ENCODE measurements around the gene HOXC5.

DNA sequence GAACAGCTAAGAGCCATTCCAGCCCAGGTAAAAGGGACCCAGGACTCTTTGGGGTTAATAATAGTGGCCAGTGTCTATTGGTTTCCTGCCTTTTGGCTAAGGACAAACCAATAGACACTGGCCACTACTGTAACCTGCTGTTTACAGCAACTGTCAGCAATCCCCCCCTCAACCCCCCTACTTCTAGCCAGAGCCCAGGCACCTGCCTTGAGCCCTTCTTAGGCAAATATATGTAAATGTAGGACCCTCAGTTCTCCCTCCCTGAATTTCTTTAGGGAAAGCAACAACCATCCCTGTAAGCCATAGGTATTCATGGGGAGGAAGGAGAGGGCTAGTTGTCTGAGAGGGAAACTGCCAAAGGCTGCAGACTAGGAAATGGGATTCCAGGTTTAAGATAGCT lies 43.1 kb downstream of the HOXC5 start:
- TF ChIP-seq, protein P1, sequence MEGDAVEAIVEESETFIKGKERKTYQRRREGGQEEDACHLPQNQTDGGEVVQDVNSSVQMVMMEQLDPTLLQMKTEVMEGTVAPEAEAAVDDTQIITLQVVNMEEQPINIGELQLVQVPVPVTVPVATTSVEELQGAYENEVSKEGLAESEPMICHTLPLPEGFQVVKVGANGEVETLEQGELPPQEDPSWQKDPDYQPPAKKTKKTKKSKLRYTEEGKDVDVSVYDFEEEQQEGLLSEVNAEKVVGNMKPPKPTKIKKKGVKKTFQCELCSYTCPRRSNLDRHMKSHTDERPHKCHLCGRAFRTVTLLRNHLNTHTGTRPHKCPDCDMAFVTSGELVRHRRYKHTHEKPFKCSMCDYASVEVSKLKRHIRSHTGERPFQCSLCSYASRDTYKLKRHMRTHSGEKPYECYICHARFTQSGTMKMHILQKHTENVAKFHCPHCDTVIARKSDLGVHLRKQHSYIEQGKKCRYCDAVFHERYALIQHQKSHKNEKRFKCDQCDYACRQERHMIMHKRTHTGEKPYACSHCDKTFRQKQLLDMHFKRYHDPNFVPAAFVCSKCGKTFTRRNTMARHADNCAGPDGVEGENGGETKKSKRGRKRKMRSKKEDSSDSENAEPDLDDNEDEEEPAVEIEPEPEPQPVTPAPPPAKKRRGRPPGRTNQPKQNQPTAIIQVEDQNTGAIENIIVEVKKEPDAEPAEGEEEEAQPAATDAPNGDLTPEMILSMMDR (IDR thresholded peaks at IDR 0.05) = no peak
- TF ChIP-seq EP300 (IDR thresholded peaks at IDR 0.05) = no peak
- TF ChIP-seq POLR2A (IDR thresholded peaks at IDR 0.05) = no peak
